Stimulated activated CD4-positive, alpha-beta T cell treated with anti-CD3 and anti-CD28 coated beads, Interleukin-15, amount 100 ng/mL, for 48 hours (primary cell): ENCODE data around the gene PRR33.
"Not testable (repeated sequence)": the region's sequence is repeated elsewhere in the genome, so short reads cannot be mapped to it uniquely, and the experiment has no call there.

Source experiments
- DNase-seq, 2 donors: peaks; one replicate each; pipeline ENCODE4 v3.0.0-alpha.2; 2020; ENCODE audit warnings: low read depth in 2 of 2

The PRR33 gene

DNA sequence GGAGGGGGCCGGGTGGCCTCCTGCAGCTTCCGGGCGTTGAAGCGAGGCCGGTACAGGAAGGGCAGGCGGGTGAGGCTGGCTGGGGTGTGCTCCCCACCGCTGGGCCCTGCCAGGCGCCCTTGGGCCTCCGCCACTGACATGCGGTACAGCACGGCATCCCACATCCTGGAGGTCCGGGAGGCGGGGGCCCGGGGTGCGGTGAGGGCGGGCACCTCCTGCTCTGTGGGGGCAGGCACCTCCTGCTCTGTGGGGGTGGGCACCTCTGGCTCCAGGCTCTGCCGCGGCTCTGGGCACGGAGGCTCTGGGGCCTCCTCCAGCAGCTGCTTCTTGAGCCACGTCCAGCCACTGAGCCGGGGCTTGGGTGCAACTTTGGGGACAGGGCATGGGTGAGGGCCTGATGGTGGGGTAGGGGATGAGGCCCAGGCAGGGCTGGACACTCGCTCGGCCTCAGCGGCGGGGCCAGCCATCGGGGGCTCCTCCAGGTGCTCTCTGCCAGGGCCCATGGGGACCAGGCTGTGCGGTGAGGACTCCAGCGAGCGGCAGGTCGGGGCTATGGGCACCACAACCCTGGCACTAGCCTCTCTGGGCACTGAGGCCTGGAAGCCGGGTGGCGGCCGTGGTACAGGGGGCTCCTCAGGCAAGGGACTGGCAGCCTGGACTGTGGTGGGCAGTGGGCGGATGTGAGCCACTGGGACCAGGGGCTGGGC is 2.3 kb downstream of the PRR33 start:
- peak; percentile 52 to 64 for DNase-seq

DNA sequence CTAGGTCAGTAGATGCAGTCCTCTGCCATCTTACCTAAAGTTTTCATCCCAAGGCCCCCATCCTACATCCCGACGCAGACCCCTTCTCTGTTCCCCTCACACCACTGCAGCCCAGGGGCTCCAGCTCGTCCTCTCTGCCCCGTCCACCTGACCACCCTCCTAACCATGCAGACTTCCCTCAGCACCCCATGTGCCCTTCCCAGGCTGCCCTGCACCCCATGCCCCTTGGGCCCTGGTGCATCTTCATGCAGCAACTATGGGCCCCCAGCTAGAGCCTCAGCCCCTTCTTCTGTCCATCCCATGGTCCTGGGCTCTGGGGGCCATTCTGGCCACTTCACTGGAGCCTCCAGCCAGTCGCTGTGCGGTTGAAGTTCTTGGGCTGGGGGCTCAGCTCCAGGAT is 2.9 kb downstream of the PRR33 start:
- DNase-seq, result no peak

DNA sequence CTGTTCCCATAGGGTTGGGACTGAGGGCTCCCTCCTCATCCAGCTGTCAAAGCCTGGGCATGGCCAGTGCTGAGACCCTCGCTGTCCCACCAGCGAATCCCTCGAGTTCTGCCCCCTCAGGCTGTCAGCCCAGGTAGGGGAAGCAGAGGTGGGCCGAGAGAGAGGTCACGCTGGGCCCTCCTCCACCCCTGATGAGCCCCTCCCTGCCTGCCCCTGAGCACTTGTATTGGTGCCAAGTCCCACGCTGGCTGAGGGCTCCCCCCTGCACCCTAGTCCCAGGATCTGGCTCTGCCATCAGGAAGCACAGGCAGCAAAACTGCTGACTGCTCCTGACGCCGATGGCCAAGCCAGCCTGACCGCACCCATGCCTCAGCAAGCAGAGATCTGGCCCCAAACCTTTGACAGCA is 3.3 kb downstream of the PRR33 start:
- no peak for DNase-seq

DNA sequence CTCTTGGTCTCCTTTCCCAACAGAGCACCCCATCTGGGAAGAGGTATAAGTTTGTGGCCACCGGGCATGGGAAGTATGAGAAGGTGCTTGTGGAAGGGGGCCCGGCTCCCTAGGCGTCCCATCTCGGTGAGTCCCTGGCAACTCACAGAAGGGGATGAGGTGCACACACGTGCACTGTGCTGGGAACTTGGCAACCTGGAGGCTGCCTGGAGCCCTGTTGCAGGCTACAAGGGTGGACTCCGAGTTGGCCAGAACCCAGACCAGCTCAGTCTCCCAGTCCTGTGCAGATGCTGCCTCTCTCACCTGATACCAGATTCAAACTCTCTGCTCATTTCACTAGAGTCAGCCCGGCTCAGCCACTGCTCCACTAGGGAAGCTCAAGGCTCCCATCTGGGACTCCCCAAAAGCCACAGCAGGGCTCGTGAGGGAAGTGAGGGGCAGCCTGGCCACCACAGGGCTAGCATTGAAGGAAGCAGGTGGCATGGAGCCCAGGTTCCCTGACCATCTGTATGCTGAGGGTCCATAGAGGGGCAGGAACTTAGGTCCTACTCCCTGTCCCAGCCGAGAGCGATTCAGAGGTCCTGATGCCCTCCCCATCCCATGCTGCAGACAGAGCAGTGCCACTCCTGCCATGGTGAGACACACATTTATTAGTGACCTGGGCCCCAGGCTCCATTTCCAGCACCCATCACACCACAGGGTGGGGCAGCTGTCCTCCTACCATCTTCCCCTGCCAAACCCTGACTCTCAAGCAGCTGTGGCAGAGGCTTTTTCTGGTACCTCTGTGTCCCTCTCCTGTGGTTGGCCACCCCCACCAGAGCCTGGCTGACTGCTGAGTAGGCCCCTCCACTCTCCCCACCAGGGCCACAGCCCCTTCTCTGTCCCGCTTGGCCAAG is 4.0 kb downstream of the PRR33 start:
- DNase-seq, result no peak

DNA sequence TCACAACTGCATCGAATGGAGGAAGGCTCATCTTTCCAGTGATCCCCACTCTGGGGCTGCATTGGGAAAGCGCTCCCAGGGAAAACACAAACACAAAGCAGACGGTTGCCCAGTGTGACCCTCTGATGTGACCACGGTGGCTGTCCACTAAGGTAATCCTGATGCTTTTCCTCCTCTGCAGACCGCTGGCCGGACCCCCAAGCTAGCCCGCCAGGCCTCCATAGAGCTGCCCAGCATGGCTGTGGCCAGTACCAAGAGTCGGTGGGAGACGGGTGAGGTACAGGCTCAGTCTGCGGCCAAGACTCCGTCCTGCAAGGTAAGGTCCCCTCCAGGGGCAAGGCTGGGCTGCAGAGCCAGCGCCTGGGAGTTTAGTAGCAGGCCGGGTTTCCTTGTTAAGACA is 5.1 kb downstream of the PRR33 start:
- DNase-seq, result not testable (repeated sequence)

DNA sequence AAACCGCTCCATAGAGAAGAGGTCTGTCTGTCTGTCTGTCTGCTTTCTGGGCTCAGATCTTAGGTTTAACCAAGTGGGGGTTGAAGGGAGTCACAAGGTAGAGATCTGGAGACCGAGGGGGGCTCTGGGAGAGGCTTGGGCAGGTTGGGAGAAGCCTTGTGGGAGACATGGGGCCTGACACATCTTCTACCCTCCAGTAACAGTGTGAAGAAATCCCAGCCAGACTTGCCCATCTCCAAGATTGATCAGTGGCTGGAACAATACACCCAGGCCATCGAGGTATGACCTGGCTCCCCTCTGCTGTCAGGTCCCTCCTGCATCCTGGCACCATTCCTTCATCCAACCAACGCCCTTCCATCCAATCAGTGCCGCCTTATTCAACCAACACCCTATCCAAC is 7.4 kb downstream of the PRR33 start:
- DNase-seq, result no peak

DNA sequence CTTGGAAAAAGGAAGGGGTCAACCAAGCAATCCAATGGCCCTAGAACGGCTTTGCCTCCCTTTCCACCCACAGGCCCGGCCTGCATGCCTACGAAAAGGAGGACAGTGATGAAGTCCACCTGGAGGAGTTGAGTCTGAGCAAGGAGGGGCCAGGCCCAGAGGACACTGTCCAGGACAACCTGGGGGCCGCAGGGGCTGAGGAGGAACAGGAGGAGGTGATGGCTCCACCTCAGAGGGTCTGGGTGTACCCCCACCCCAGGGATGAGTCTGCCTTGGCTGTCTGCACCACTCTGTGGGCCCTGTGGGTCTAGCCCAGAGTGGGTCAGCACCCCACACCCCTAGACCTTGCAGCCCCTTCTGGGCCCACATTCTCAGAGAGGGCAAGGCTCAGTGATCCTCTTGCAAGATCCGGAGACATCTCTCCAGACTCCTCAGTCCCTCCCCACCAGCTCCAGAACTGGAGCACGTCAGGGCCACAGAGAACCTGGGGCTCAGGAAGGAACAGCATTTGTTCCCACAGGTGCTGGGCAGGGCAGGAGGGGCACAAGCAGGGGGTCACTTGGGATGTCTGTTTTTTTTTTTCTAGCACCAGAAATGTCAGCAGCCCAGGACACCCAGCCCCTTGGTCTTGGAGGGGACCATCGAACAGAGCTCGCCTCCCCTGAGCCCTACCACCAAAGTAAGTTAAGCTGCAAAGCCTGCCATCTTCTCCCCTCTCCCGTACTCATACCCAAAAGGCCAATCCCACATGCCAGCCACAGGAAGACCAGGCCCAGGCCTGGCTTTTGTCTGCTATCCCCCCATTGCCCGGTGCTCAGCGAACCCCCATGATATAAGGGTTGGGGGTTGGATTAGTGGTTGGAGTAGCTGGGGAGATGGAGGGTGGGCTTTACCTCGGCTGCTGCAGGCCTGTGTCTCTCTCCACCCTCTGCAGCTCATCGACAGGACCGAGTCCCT is 8.1 kb downstream of the PRR33 start:
- DNase-seq, result no peak

DNA sequence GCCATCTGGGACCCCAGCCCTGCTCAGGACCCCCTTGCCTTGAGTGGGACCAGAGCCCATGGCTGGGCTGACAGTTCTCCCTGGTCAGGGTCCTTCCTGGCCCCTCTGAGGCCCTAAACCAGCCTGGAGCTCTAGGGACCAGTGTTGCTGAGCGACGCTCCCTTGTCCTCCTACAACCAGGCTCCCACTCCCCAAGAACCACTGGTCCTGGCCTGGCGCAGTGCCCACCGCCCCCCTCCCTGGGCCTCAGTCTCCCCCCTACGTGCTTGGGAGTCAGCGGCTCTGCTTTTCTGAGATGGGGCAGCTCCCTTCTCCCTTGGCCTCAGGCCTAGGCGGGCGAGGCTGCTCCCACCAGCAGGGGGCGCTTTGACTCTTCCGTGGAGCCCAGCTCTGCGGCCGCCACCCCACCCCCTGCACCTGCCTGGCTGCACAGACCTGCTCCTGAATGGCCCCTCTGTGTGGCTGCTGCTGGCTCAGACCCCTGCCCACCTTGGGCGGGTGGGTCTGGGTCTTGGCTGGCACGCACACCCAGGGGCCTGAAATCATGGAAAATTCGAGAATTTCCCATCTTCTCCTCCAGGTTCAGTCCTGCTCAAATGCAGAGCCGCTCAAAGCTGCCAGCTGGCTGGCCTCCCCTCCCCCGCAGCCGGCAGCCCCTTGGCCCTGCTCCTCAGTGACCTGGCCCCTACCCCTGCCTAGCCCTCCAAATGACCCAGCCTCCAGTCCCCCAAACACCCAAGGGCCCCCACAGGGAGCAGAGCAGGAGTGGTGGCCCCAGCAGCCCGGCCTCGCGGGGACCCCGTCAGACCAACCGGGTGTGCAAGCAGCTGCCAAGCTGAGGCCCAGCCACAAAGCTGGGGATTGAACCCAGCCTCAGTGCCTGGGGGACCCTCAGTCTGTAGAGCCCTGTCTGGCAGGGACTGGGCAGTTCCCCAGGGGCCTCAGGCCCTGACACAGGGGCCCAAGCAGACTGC is 9.1 kb downstream of the PRR33 start:
- peak; percentile 68 to 75 for DNase-seq

DNA sequence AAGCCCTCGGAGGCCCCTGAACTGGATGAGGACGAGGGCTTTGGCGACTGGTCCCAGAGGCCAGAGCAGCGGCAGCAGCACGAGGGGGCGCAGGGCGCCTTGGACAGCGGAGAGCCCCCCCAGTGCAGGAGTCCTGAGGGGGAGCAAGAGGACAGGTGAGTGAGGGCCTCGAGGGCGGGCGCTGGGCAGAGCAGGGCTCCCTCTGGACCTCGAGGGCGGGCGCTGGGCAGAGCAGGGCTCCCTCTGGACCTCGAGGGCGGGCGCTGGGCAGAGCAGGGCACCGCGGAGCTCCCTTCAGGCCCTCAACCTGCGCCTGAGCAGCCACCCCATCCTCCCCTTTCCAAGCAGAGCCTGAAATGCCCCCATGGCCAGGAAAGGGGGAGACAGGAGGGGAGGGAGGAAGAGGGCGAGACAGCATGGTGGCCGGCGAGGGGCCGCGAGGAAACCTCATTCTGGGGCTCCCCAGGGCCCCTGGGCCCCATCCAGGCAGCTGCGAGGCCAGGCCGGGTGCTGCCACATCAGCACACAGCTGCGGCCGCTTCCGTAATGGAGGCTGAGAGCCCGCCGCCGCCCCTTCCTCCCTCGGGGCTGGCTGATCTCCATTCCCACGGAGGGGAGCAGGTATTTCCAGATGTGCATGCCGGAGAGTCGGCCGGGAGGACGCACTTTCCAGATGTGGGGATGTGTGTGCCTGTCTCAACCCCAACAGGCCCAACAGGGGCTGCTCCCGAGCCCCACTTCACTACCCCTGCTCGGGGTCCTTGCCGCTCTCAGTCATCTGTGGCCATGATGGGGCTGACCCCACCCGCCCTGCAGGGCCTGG is 10.0 kb downstream of the PRR33 start:
- DNase-seq, result no peak

DNA sequence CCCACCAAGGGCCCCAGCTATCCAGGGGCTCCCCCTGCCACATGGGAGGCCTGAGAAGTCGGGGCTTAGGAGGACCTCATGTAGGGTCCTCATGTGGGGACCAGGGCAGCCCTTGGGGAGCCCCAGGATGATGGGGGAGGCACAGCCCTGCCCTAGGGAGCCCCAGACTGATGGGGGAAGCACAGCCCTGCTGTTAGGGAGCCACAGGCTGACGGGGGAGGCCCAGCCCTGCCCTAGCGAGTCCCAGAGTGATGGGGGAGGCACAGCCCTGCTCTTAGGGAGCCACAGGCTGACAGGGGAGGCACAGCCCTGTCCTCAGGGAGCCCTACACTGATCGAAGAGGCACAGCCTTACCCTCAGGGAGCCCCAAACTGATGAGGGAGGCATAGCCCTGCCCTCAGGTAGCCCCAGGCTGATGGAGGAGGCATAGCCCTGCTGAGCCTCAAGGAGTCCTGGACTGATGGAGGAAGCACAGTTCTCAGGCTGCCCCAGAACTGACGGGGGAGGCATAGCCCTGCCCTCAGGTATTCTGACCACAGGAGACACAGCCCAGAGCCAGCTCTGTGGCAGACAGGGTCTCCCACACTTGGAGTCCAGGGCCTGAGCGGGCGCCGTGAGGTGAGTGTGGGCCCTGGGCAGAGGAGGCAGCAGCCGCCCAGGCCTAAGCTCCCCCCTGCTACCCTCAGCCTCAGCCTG is 10.8 kb downstream of the PRR33 start:
- no peak for DNase-seq

DNA sequence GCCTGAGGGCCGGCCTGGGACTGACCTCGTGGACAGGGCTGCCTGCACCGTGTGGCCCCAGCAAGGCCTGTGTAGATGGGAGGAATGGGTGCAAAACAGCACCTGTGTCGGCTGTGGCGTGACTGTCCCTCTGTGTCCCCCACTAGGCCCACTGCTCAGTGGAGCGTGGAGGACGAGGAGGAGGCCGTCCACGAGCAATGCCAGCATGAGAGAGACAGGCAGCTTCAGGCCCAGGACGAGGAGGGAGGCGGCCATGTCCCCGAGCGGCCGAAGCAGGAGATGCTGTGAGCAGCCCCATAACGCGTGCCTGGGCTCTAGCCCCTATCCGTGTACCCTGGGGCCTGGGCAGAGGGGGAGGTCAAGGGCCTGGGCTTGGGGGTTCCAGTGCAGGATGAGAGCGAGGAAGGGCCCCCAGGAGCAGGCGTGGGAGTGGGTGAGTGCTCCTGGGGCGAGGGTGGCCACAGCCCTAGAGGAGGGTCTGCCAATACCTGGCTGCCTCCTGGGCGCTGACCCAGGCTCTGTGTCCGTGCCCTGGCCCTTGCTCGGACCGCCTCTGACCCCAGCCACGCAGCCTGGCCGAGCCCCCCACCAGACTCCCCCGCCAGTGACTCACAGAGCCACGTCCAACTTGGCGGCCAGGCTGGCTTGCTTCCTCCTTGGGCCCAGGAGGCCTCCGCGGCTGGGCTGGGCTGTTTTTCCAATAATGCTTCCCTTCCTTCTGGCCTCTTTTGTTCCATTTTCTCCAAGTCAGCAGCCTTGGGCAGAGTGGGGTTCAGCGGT is 11.6 kb downstream of the PRR33 start:
- DNase-seq, result no peak

DNA sequence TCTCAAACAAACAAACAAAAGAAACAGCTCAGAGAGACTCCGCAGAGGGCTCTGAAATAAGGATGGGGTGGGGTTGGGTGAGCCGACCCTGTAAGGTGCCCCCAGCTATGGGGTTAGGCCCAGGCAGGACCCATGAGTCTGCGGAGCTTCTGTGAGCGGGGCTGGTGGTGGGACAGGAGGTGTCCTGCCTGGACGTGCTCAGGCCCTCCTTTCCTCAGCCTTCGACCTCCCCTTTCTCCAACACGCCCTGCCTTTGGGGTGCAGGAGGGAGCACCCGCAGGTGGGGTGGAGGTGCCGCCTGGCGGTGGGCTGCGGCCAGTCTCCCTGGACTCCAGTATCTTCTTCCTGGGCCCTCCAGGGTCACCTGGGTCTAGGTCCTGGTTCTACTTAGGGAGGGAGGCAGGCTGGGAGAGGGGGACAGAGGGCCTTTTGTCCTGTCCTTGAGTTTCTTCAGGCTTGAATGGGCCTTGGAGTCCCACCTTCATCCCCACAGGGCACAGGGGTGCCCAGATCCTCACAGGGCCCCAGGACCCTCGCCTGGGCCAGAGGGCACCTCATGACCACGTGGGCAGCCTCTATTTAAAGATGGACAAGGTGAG is 12.3 kb downstream of the PRR33 start:
- DNase-seq, result no peak

DNA sequence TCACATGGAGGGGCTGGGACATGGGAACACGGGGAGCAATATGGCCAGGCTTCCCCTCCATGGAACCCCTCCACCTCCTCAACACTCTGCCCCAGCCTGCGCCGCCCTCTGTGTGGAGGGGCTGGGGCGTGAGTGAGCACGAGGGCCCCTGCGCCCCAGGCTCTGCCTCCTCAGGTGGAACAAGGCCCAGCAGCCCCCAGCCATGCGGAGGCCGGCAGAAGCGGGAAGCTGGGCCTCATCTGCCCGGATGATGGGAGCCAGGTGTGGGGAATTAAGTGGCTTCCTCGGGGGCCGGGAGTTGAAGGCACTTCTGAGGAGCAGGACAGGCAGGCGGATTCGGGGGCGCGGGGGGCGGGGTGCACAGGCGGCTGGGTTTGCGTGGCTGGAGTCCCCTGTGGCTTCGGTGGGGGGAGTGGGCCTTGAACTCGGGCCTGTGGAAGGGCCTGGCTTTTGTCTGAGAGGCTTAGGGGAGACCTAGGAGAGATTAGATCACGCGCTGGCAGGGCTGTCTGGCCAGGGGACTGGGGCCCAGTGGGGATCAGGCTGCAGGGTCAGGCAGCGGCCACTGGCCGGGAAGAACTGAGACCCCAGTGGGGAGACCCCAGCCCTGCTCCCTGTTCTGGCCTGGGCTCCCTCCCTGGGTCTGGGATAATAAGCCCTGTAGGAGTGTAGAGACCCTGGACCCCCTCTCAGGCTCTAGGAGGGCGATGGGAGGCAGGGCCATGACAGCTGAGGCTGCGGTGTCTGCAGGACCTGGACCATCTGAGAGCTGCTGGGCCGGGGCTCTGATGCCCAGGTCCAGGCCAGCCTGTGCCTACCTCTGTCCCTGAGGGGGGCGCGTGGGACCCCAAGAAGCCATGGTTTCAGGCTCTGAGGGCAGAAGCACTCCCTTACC is 13.3 kb downstream of the PRR33 start:
- DNase-seq, result no peak

DNA sequence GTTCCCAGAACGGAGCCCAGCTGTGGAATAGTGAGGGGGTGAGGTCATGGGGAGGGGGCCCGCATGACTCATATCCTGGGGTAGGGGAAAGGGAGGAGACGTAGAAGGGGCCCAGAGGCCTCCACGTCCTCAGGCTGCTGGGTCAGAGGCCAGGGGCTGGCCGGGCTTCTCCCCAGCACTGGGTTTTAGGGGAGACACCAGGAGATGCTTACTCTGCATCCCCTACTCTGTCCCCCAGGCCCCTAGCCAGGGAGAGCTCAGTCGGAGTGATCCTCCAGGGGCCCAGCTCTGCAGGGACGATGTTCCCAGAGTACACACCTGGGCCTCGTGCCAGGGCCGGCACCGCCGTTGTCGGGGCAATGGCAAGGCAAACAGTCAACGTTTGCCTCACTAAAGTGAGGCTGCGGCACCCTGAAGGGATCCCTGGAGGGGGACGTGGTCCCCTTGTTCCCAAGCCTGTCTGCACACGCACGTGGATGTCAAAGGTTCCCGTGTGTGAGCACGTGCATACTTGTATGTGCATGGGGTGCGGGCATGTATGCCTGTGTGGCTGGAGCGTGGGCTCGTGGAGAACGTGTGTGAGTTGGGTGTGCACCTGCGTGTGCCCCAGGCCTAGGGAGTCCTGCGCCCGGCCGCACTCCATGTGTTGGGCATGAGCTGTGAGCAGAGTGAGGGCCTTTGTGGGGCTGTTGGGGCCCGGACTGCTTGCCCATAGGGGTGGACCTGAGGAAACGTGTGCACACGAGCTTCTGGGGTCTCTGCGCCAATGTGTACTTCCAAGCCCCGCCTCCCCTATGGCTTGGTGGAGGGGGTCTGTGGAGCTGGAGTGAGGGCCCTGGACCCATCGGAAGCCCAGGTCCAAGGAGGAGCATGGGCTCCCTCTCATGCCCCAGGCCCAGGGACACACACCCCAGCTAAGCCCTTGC is 14.2 kb downstream of the PRR33 start:
- no peak for DNase-seq

DNA sequence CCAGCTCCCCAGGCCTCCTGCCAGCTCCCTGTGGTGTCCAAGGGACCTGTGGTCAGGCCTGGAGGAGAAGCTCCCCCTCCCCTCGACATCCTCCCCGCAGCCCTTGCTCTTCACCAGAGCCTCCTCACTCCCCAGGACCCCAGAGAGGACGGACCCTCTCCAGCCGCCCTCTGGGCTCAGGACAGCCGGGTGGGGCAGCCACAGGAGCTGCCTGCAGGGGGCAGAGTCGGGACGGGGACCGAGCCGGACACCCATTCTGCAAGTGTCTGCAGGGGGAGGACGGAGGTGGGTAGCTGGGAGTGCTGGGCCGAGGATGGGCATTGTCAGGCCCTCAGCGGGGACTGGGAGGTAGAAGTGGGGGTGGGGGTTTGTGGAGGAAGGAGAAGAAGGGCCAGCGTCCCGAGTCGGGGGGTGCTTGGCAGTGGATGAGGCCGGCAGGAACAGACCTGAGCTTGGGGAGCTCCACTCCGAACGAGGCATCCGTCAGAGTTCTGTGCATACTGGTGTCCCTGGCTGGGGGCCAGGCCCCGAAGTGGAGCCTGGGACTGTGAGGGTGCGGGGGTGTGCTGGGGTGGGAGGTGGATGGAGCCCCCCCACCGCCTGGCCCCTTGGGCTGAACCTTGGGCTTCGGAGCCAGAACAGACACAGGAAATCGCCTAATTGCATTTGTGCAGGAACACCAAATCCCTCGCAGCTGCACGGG is 15.2 kb downstream of the PRR33 start:
- DNase-seq, result no peak
